Breast epithelium (tissue), 3 donors: ENCODE measurements around the gene AHCTF1.
"Not testable (repeated sequence)": the region's sequence is repeated elsewhere in the genome, so short reads cannot be mapped to it uniquely, and the experiment has no call there.

ENCODE experiments used
- CTCF ChIP-seq, 3 donors: fragments of 450-650 bp; IDR thresholded peaks; one replicate each; pipeline ENCODE4 v1.5.1; 2016 to 2017; ENCODE audit warnings: antibody characterized with exemption in 3 of 3, mild to moderate bottlenecking in 3 of 3, moderate library complexity in 3 of 3
- POLR2A ChIP-seq: fragments of 450-650 bp; IDR thresholded peaks from one replicate; pipeline ENCODE4 v1.6.1; 2016; ENCODE audit warnings: antibody characterized with exemption, mild to moderate bottlenecking, moderate library complexity

GRCh38 chr1:246885389-246885788, 46.4 kb downstream of the AHCTF1 start:
- not testable (repeated sequence) for TF ChIP-seq POLR2A; CTCF (IDR thresholded peaks at IDR 0.05)
